HCT116 (cell line): ENCODE results near the gene RANBP17.

Experiments
- EZH2 ChIP-seq: fragments of 200-600 bp; sonication (generic); IDR thresholded peaks from 2 replicates; pipeline ENCODE4 v1.6.1; 2017; ENCODE audit warnings: antibody characterized with exemption, mixed run types
- POLR2AphosphoS5 ChIP-seq: IDR thresholded peaks from 2 replicates; pipeline ENCODE4 v1.6.1; 2011; ENCODE audit warnings: mild to moderate bottlenecking, low read depth, low read length, moderate library complexity
- YY1 ChIP-seq: IDR thresholded peaks from 2 replicates; pipeline ENCODE4 v1.6.1; 2011; ENCODE audit warnings: low read length, low read depth, moderate library complexity, mild to moderate bottlenecking; ENCODE audit not compliant: insufficient replicate concordance; ENCODE audit errors: extremely low read depth
- TF ChIP-seq, protein P1 (sequence below), 3 experiments: fragments of 200-600 bp in 1 of 3; sonication (generic) in 1 of 3; IDR thresholded peaks in 2 of 3; conservative IDR thresholded peaks in 1 of 3; 2 replicates each; pipeline ENCODE4 v1.5.1; 2012 to 2017; ENCODE audit warnings: low read depth in 2 of 3, low read length in 2 of 3, antibody characterized with exemption in 1 of 3, borderline replicate concordance in 1 of 3, control low read depth in 1 of 3, mild to moderate bottlenecking in 1 of 3, mixed read lengths in 1 of 3, mixed run types in 1 of 3, moderate library complexity in 1 of 3; ENCODE audit not compliant: insufficient read depth in 1 of 3

DNA sequence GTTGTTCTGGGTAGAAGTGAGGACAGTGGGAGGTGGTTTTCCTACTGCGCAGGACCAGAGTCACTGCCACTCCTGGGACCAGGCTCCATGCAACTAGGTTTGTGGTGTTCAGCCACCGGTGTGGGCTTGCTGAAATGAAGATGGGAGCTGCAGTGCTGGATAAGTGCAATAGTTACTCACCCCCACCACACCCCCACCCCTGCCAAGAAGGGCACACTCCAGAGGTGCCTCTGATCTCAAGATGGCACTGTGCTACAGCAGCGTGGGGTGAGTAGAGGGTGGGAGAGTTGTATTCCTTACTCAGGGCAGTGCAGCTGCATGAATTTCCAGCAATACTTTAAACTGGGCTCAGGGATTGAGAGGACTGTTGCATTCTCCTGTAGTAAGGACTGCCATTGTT, 259.8 kb downstream of the RANBP17 start:
- TF ChIP-seq, protein P1, sequence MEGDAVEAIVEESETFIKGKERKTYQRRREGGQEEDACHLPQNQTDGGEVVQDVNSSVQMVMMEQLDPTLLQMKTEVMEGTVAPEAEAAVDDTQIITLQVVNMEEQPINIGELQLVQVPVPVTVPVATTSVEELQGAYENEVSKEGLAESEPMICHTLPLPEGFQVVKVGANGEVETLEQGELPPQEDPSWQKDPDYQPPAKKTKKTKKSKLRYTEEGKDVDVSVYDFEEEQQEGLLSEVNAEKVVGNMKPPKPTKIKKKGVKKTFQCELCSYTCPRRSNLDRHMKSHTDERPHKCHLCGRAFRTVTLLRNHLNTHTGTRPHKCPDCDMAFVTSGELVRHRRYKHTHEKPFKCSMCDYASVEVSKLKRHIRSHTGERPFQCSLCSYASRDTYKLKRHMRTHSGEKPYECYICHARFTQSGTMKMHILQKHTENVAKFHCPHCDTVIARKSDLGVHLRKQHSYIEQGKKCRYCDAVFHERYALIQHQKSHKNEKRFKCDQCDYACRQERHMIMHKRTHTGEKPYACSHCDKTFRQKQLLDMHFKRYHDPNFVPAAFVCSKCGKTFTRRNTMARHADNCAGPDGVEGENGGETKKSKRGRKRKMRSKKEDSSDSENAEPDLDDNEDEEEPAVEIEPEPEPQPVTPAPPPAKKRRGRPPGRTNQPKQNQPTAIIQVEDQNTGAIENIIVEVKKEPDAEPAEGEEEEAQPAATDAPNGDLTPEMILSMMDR (IDR thresholded peaks at IDR 0.05 in 2 of 3, conservative IDR thresholded peaks at IDR 0.05 in 1 of 3; ENCODE audit: borderline replicate concordance in 1 of 3, insufficient read depth in 1 of 3, low read depth in 2 of 3, low read length in 2 of 3) = no peak
- TF ChIP-seq POLR2AphosphoS5 = no peak
- no peak for TF ChIP-seq YY1
- TF ChIP-seq EZH2 = no peak
